Measurements from ENCODE around the gene WDR86. TPM values are rescaled to one million over a fixed set of nuclear protein-coding genes. Genes with fewer than 3 reads are reported as not detected.

WDR86 gene
- total RNA-seq, 2 experiments from 2014 or later: 0.29 TPM; not detected in 1

DNA sequence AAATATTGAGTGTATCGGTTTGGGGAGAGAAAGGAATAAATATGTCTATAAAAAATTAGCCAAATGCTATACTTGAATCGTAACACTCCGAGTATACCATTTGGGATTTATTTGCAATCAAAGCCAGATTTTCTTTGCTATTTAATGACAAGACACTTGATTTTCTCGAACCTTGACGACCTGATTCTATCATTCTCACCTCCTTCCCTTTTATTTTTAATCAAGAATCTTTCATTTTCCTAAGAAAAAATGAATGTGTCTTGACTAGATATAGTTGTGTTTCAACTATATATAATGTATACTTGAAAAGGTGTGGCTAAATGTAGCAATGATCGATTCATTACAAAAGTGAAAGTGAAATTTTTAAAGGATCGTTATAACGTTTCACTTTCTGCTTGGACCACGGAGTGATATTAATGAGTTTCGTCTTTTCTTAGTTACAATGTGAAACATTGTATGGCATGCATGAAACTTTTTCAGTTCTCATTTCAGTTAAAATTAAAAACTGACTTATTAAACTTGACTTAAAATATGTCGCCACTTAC, 67.7 kb downstream of the WDR86 start:
- no peak for DNase-seq
- peak overlapping the region; percentile 79 for H3K4me3 Mint-ChIP-seq

DNA sequence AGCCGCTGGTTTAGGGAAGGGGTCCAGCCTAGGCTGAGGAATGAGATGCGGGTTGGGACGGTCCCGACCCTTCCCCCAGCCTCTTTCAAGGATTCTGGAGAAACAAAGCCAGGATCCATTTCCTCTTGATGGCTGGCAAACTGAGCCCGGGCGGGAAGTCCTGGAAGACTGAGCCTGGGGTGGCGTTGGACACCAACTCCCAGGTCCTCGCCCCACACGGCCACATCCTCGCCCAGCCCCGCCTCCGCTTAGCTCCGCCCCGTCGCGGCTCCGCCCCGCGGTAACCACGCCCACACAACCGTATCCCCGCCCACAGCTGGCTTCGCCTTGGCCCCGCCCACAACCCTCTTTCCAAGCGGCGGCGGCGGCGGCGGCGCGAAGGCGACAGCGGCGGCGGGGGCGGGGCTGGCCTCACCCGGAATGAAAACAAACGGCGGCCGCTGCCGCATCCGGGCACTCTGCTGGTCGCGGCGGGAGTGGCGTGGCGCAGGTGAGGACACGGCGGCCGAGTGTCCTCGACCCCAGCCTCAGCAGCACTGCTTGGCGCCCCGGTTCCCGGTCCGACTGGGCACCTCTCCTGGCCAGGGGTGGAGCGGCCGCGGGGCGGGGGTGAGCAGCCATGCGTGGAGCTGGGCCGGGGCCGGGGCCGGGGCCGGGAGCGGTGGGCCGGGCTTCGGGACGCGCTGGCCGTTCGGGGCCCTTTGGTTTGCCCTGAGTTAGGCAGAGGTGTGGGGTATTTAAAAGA, 68.3 kb downstream of the WDR86 start, which contains the start of gene NUB1:
Gene NUB1, plus strand, starts transcription at position 456 of the 745 bp plus-strand sequence. CDS start 3,538 bp downstream, outside the sequence.
- Mint-ChIP-seq H3K36me3 (peaks cover 27% of the 10 kb centered on the region), H3K9me3 (ENCODE audit: low read depth) (peaks cover 2% of the 10 kb centered on the region)
- peak; percentile 83 for ATAC-seq

More for the DNA sequence above, 67.7 kb downstream of the WDR86 start:
- Mint-ChIP-seq H3K27ac (peak overlapping the region; percentile 97), H3K27me3 (no peaks in the 10 kb centered on the region), H3K4me1 (peaks cover 35% of the 10 kb centered on the region), H3K36me3 (peaks cover 31% of the 10 kb centered on the region), H3K9me3 (ENCODE audit: low read depth) (peaks cover 2% of the 10 kb centered on the region)
- CTCF ChIA-PET: interaction anchor here (1.3 to 8.9 kb wide), 4 partner anchors 9 to 31 kb away, joined by 4 to 104 read pairs (median 30); no protein-coding TSS in a partner anchor
- peak; percentile 49 for ATAC-seq

DNA sequence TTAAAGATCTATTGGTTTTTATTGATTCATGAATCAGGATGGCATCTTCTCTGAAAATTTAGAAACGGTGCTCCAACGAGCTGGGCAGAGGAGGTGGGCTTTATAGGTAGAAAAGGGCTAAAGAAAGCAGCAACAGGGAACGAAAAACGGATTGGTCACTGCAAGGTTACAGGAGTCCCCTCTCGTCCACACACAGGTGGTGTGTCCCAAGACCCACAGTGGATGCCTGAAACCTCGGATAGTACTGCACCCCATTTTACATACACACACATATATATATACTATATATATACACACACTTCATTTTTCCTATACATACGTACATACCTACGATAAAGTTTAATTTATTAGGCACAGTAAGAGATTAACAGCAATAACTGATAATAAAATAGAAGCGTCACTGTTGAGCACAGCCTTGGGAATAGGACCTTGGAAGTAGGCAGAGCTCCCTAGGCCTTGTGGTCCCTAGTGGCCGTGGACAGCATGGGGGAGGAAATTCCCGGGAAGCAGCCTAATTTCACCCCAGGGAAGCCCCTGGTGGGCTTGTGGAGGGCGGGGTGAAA, 69.0 kb downstream of the WDR86 start:
- peaks cover 20% of the 10 kb centered on the region for H3K36me3 Mint-ChIP-seq
- ATAC-seq: no peak
- H3K27ac Mint-ChIP-seq: peak overlapping the region; percentile 97
- peaks cover 2% of the 10 kb centered on the region for H3K9me3 Mint-ChIP-seq (ENCODE audit: low read depth)
- peak overlapping the region; percentile 79 for H3K4me3 Mint-ChIP-seq
- CTCF ChIA-PET: interaction anchor here (0.9 to 8.9 kb wide), 13 partner anchors 8 to 108 kb away, joined by 3 to 104 read pairs (median 4); no protein-coding TSS in a partner anchor
- H3K4me1 Mint-ChIP-seq: peaks cover 34% of the 10 kb centered on the region
- DNase-seq: no peak
- H3K27me3 Mint-ChIP-seq: no peaks in the 10 kb centered on the region

More for the DNA sequence above, 68.3 kb downstream of the WDR86 start, which contains the start of gene NUB1:
- DNase-seq: peak; percentile 94
- Mint-ChIP-seq H3K4me3 (peak within 1 kb of the TSS; percentile 79), H3K4me1 (peaks cover 35% of the 10 kb centered on the region), H3K27ac (peak within 1 kb of the TSS; percentile 97), H3K27me3 (no peaks in the 10 kb centered on the region)
- CTCF ChIA-PET: interaction anchor here (0.9 to 8.9 kb wide), 10 partner anchors 9 to 95 kb away, joined by 3 to 104 read pairs (median 4); no protein-coding TSS in a partner anchor

DNA sequence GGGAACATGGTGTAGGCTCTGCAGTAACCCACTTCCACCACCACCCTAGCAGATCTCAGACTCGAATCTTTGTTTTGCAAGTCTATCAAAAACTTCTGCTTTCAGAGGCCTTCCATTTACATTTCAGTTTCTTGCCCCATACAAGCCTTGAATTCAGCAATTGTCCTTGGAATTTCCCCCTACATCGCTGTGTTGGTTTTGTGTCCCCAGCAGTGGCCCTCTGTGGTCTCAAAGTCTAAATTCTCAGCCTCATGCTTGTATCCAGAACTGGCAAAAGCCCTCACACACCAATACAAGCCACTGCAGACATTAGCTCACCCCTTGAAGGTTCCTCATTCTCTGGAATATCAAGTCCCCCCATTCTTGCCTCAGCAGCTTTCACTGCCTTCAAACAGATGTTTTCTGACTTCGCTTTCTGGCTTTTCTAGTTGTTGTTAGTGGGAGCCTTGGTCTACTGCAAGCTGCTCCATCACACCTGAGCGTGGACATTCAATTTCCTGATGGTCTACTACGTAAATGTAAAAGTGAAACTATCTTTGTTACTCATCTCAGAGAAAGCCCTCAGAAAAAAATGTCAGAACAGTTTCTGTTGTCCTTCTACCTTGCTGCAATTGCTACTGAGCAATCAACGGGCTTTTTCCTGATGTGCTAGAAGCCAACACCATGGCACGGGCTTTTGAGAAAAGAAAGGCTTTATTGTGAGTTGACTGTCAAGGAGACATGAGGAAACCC, 70.0 kb downstream of the WDR86 start:
- Mint-ChIP-seq H3K27ac (peak overlapping the region; percentile 97), H3K9me3 (ENCODE audit: low read depth) (peaks cover 2% of the 10 kb centered on the region), H3K36me3 (peaks cover 14% of the 10 kb centered on the region), H3K4me1 (peaks cover 31% of the 10 kb centered on the region), H3K4me3 (peak overlapping the region; percentile 63), H3K27me3 (no peaks in the 10 kb centered on the region)
- peak; percentile 54 for DNase-seq
- CTCF ChIA-PET: interaction anchor here (1.1 to 8.9 kb wide), 9 partner anchors 9 to 109 kb away, joined by 3 to 104 read pairs (median 4); no protein-coding TSS in a partner anchor
- peak; percentile 43 for ATAC-seq

DNA sequence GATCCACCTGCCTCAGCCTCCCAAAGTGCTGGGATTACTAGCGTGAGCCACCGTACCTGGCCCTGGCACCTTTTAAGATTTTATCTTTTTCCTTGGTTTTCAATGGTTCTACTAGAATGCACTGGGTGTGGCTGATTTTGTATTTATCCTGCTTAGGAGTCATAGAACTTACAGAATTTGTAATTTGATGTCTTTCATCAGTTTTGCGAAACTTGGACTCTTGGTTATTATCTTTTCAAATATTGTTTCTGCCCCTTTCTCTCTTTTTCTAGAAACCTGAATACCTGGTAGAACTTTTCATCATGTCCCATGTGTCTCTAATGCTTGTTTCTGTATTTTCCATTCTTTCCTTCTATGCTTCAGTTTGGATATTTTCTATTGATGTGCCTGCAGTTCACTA, 71.0 kb downstream of the WDR86 start:
- Mint-ChIP-seq H3K36me3 (peaks cover 14% of the 10 kb centered on the region), H3K27me3 (no peaks in the 10 kb centered on the region), H3K4me1 (peaks cover 31% of the 10 kb centered on the region), H3K27ac (peak overlapping the region; percentile 6), H3K4me3 (no peak overlapping the region), H3K9me3 (ENCODE audit: low read depth) (peaks cover 2% of the 10 kb centered on the region)
- ATAC-seq: no peak
- no peak for DNase-seq
- CTCF ChIA-PET: interaction anchor here (1.9 to 8.9 kb wide), 3 partner anchors 8 to 22 kb away, joined by 5 to 104 read pairs (median 54); no protein-coding TSS in a partner anchor

DNA sequence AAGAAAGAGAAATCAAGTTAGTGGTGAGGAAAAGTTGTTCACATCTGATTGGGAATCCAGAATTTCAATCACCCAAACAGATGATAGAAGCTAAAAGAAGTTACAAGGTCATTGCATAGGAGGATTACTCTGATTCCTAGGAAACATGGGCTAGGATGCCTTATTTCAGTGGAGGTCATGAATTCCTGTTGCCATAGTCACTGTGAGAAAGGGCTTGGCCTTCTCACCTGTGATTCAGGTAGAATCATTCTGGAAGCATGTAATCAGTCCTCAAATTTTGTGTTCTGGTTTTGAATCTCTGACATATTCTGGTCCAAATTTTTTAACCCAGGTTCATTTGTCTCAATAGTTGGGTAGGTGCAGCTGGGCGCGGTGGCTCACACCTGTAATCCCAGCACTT, 72.5 kb downstream of the WDR86 start:
- CTCF ChIA-PET: interaction anchor here (5.2 to 8.9 kb wide), 2 partner anchors 14 to 21 kb away, joined by 54 to 104 read pairs; no protein-coding TSS in a partner anchor

DNA sequence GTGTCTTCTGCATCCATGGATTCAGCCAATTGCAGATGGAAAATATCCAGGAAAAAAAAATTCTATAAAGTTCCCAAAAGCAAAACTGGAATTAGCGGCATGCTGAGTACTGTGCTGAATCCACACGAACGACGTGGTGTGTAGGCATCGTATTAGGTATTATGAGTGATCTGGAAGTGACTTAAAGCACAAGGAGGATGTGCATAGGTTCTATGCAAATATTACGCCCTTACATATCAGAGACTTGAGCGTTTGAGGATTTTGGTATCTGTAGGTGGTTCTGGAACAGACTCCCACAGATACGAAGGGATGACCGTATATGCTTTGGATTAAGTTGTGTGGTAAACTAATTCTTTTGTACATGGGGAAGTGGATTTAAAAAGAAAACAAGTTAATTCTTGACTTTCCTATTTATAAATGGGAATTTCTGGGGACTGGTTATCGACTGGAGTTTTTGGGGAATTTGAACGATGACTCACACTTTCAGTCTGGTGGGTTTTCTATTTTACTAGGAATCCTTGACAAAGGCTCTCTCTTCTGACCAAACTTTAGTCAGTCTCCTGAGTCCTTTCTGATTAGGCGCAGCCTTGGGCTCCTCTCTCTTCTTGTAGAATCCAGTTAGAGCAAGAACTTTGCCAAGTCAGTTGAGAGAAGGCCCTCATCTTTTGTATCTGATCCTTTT, 73.7 kb downstream of the WDR86 start:
- CTCF ChIA-PET: interaction anchor here (1.1 to 3.2 kb wide), 4 partner anchors 12 to 32 kb away, joined by 3 to 19 read pairs (median 10); no protein-coding TSS in a partner anchor
- DNase-seq: no peak
- Mint-ChIP-seq H3K4me3 (no peak overlapping the region), H3K27me3 (peaks cover 2% of the 10 kb centered on the region), H3K27ac (no peak overlapping the region), H3K9me3 (ENCODE audit: low read depth) (peaks cover 2% of the 10 kb centered on the region), H3K4me1 (peaks cover 22% of the 10 kb centered on the region), H3K36me3 (peaks cover 8% of the 10 kb centered on the region)
- ATAC-seq: no peak

More for the DNA sequence above, 72.5 kb downstream of the WDR86 start:
- ATAC-seq (no peak), DNase-seq (no peak)
- Mint-ChIP-seq H3K4me3 (no peak overlapping the region), H3K4me1 (peaks cover 22% of the 10 kb centered on the region), H3K27ac (no peak overlapping the region), H3K36me3 (peaks cover 8% of the 10 kb centered on the region), H3K27me3 (peaks cover 2% of the 10 kb centered on the region), H3K9me3 (ENCODE audit: low read depth) (peaks cover 2% of the 10 kb centered on the region)

DNA sequence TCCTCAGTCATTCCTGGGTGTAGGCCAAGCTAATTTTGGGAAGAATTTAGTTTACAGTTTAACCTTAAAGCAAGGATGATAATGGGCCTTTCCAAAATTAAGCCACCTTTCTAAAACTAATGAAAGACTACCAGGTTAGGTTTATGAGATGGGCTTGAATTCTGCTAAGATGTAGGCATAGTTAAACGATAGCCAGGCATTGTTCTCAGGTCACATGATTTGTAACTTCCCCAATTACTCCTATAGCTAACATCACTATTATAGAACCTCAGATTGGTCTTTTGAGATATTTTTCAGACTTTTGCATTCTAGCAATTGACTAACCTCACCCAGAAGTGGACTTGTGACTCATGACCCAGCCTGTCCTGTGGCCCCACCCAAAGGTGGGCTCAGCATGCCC, 75.2 kb downstream of the WDR86 start:
- H3K27me3 Mint-ChIP-seq: peaks cover 2% of the 10 kb centered on the region
- DNase-seq: no peak

More for the DNA sequence above, 75.2 kb downstream of the WDR86 start:
- H3K9me3 Mint-ChIP-seq (ENCODE audit: low read depth): peaks cover 2% of the 10 kb centered on the region
- peaks cover 5% of the 10 kb centered on the region for H3K36me3 Mint-ChIP-seq
- no peak for ATAC-seq
- CTCF ChIA-PET: interaction anchor here (1.1 to 3.2 kb wide), 5 partner anchors 10 to 114 kb away, joined by 3 to 19 read pairs (median 7); no protein-coding TSS in a partner anchor
- no peak overlapping the region for H3K4me3 Mint-ChIP-seq
- H3K27ac Mint-ChIP-seq: no peak overlapping the region
- peaks cover 8% of the 10 kb centered on the region for H3K4me1 Mint-ChIP-seq

Small RNA genes lying within 50 kb of the gene (microRNA-seq; reads per million reads assigned to microRNA genes)
- not detected for gene MIR3907

Other genes with a start within 250 kb of the WDR86 start
- gene GBX1, start 242.3 kb downstream of the WDR86 start, total RNA-seq: not detected
- not detected for gene ASB10, start 222.8 kb downstream of the WDR86 start, total RNA-seq
- not detected for gene H2BK1, start 199.6 kb downstream of the WDR86 start, total RNA-seq
- gene ABCF2, start 182.8 kb downstream of the WDR86 start, total RNA-seq: 10 to 100 TPM; 37.8 to 47.3 TPM
- 10 to 100 TPM; 46.1 to 46.8 TPM for gene CHPF2, start 177.6 kb downstream of the WDR86 start, total RNA-seq
- gene SMARCD3, start 161.3 kb downstream of the WDR86 start, total RNA-seq: 1 to 10 TPM; 1.0 to 2.5 TPM
- 10 to 100 TPM; 71.3 to 73.3 TPM for gene NUB1, start 68.2 kb downstream of the WDR86 start, total RNA-seq
- not detected for gene CRYGN, start 30.1 kb upstream of the WDR86 start, total RNA-seq
- 10 to 100 TPM; 66.2 to 73.0 TPM for gene RHEB, start 109.9 kb upstream of the WDR86 start, total RNA-seq